ENCODE measurements around the gene RAPGEF6.

- TF ChIP-seq POLR2A (IDR thresholded peaks at IDR 0.05; ENCODE audit: low read length) (no peak), GATA1 (IDR thresholded peaks at IDR 0.05; ENCODE audit: low read depth, low read length) (no peak)
Measured at GRCh38 chr5:131433109-131433508, 201.9 kb downstream of the RAPGEF6 start.

Data from erythroblast (primary cell).